GM10266 (cell line): ENCODE data around the gene PPFIA4.

Experiments
- DNase-seq: peaks from one replicate; pipeline ENCODE4 v3.0.0; 2012; ENCODE audit errors: extremely low spot score
- TF ChIP-seq, protein P1 (sequence below): IDR thresholded peaks from 2 replicates; pipeline ENCODE4 v1.5.1; 2012; ENCODE audit warnings: mild to moderate bottlenecking, low read depth; ENCODE audit not compliant: control insufficient read depth, insufficient read depth; ENCODE audit errors: missing control alignments

PPFIA4 gene

DNA sequence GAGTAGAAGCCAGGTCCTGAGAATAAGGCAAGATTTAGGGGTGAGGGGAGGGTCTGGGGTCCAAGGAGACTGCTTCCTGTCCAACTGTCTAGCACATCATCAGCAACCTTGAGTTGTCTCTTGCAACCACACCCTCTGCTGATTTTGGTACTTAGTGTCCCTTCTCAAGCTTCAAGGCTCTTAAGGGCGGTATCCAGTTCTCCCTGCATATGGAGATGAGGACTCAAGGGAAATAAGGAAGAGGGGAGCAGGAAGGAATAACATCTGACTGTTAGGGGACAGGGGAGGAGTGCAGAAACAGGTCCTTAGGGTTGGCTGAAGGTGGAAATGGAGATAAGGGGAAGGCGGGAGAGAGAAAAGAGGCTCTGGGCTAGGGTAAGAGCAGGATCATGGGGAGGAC, 47.2 kb downstream of the PPFIA4 start:
- no peak for DNase-seq
- TF ChIP-seq, protein P1, sequence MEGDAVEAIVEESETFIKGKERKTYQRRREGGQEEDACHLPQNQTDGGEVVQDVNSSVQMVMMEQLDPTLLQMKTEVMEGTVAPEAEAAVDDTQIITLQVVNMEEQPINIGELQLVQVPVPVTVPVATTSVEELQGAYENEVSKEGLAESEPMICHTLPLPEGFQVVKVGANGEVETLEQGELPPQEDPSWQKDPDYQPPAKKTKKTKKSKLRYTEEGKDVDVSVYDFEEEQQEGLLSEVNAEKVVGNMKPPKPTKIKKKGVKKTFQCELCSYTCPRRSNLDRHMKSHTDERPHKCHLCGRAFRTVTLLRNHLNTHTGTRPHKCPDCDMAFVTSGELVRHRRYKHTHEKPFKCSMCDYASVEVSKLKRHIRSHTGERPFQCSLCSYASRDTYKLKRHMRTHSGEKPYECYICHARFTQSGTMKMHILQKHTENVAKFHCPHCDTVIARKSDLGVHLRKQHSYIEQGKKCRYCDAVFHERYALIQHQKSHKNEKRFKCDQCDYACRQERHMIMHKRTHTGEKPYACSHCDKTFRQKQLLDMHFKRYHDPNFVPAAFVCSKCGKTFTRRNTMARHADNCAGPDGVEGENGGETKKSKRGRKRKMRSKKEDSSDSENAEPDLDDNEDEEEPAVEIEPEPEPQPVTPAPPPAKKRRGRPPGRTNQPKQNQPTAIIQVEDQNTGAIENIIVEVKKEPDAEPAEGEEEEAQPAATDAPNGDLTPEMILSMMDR, result no peak

DNA sequence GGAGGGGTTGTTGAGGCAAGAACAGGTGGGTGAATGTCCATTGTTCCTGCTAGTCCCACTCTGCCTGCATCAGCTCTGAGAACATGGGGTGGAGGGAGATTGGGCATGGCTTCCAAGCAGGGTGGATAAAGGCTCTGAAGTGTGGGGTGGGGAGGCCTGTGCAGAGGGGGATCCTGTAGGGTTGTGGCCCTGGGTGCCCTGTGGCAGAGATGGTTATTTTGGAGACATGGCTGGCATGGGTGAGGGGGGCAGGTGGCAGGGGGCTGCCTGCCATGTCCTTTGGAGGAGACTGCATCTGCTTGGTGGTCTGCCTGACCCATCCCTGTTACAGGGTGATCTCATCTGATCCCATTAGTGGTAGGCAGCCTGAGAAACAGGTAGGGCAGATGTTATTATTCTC, 48.3 kb downstream of the PPFIA4 start:
- DNase-seq, result no peak
- TF ChIP-seq, protein P1, result no peak

DNA sequence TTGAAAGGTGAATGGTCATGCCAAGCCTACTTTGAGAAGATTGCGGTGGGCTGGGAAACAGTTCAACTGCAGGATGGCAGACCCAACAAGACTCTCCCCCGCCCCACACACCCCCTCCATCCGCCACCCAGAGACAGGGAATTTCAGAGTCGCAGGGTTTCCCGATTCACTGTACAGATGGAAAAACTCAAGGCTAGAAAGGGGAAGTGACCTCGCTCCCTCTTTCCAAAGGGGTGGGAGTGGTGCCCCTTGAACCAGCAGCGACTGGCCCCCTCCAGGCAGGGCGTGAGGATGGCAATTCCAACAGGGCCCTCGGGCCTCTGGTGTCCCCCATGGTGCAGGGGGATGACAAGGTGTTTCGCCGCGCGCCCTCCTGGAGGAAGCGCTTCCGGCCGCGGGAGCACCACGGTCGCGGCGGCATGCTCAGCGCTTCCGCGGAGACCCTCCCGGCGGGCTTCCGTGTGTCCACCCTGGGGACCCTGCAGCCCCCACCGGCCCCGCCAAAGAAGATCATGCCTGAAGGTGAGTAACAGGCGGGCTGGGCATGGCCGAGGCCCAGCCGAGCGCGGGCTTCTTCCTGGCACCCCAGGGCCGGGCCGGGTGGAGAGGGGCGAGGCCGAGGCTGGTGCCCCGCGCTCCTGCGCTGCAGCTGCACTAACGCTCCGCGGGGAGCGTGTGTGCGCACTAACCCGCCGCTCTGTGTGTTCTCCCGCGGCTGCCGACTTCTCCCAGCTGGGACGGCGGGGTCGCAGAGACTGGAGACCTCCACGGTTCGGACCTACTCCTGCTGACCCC, 49.1 kb downstream of the PPFIA4 start:
- TF ChIP-seq, protein P1, result no peak
- no peak for DNase-seq

DNA sequence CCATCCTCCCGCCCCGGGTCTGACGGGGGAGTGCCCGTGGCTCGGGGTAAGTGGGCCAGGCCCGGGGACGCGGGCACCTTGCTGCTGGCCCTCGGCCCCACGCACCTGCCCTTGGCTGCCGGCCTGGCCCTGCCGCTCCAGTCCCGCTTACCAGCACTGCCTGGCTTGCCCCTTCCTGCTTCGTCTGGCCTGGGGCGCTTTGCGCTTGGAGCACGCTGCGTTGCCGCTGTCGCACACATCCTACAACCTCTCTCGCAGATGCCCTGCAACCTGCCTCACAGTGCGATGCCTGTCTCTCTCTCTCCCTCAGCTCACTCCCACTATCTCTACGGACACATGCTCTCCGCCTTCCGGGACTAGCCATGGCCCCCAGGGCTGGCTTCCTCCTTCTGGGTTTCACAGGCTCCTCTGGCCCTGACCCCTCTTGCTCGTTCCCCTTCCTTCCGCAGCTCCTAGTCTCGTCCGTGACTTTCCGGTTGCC, 49.8 kb downstream of the PPFIA4 start:
- DNase-seq, result no peak
- TF ChIP-seq, protein P1, result no peak

DNA sequence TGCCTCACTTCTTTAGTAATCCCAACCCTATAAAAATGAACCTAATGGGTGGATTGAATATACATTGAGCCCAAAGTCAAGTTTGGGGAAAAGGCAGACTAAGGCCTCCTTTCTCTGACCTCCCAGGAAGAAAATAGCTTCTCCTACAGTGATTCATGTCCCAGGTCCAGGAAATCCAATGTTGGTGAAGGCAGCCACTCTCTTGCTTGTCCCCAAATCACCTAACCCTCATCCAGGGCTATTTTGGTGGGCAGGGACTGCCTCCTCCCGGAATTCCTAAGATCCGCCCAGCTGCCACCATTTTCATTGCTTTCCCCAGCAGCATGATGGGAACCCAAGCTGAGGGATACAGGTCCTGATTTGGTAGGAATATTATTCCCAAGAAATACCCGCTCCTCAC, 51.1 kb downstream of the PPFIA4 start:
- TF ChIP-seq, protein P1, result no peak
- DNase-seq, result no peak

DNA sequence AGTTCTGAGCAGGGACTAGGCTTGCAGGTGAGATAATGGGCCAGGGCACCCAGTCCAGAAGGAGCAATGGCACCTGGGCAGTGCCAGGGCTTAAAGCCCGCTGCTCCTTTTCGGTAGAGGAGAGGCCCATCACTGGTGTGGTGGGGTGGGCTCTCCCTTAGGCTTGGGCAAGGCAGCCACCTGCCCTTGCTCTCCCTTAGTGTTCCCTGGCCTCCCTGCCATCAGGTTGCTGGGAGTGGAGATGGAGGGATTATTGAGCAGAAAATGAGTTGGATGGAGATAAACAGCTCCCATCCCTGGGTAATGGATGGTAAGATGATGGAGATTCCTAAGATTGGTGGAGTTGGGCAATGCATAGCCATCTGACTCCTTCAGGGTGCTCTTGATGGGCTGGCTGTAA, 51.7 kb downstream of the PPFIA4 start:
- TF ChIP-seq, protein P1, result no peak

DNA sequence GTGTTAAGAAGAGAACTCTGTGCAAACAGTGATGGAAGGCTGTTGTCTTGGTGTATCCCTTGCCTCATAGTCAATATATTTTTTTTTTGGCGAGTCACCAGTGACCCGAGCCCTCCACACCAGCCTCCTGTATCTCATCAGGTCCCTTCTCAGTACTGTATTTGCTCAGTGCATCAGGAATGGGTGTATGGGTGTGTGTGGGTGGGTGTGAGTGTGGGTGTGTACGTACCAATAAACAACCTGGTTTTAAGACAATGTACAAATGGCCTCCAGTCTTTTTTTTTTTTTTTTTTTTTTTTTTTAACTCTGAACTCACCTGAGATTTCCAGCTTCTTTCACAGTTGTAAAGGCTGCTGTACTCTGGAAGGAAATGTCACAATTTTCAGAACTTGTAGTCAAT, 52.2 kb downstream of the PPFIA4 start:
- DNase-seq, result no peak
- TF ChIP-seq, protein P1, result no peak

More for the DNA sequence above, 51.7 kb downstream of the PPFIA4 start:
- no peak for DNase-seq
